Adrenal gland (tissue), 12 donors: ENCODE results near the gene SYNCRIP. TPM values are rescaled to one million over a fixed set of nuclear protein-coding genes. Genes with fewer than 3 reads are reported as not detected.
"Not testable (repeated sequence)": the region's sequence is repeated elsewhere in the genome, so short reads cannot be mapped to it uniquely, and the experiment has no call there.

Source experiments
- DNase-seq, 7 donors: peaks; one replicate each; pipeline ENCODE4 v3.0.0-alpha.2; 2019 to 2020
- H3K27ac ChIP-seq, 5 donors: fragments of 200-600 bp; sonication (generic) in 4 of 5; 1 replicate in 3 of 5; 2 replicates in 2 of 5; pipeline versions ENCODE4 v1.5.1 to v1.8.0; 2016 to 2020; ENCODE audit warnings: mild to moderate bottlenecking in 1 of 5
- H3K27me3 ChIP-seq: fragments of 200-600 bp; 2 replicates; pipeline ENCODE4 v1.8.0; 2021
- H3K36me3 ChIP-seq, 2 donors: fragments of 200-600 bp; replicated peaks in 1 of 2; 1 replicate in 1 of 2; 2 replicates in 1 of 2; pipeline versions ENCODE4 v1.5.1 to v1.8.0; 2018 to 2022
- H3K4me1 ChIP-seq, 2 donors: fragments of 200-600 bp; replicated peaks in 1 of 2; 1 replicate in 1 of 2; 2 replicates in 1 of 2; pipeline versions ENCODE4 v1.5.1 to v1.8.0; 2018 to 2021
- H3K4me3 ChIP-seq, 4 donors: fragments of 200-600 bp; sonication (generic) in 3 of 4; one replicate each; pipeline ENCODE4 v1.5.1; 2016 to 2018
- H3K9me3 ChIP-seq, 3 donors: fragments of 200-600 bp; sonication (generic) in 1 of 3; replicated peaks in 1 of 3; 1 replicate in 2 of 3; 2 replicates in 1 of 3; pipeline versions ENCODE4 v1.5.1 to v1.8.0; 2016 to 2021
- POLR2A ChIP-seq, 2 donors: fragments of 450-650 bp; IDR thresholded peaks; one replicate each; pipeline ENCODE4 v1.6.1; 2017; ENCODE audit warnings: antibody characterized with exemption in 2 of 2, mild to moderate bottlenecking in 2 of 2, moderate library complexity in 1 of 2
- WGBS, 4 donors: extraction: QIAGEN DNeasy Blood & Tissue Kit in 2 of 4; methylation state at CpG; one replicate each; pipeline versions ENCODE4 v1.1.5 to v1.1.7; 2013 to 2017; 5-methylcytosine and 5-hydroxymethylcytosine counted together
- intact Hi-C, 2 donors: fragments of 100-400 bp; cut with DNase I; formaldehyde crosslinking; loops; one replicate each; pipeline versions ENCODE4 v1.14.1 to v1.15.0; 2022 to 2023
- polyA plus RNA-seq, 3 donors: library from polyadenylated mRNA; stranded (reverse); fragments of 200-250 nt in 2 of 3; fragments of 350-450 nt in 1 of 3; fragmentation: Illumina TruSeq in 1 of 3; extraction: RNeasy Lipid Tissue Mini Kit (QIAGEN cat#74804) in 1 of 3; gene quantifications; one replicate each; pipeline ENCODE4 v1.2.3, GENCODE V29; 2013 to 2014
- total RNA-seq, 9 donors: library from RNA; depleted of rRNA in 4 of 9; stranded (reverse); fragments of >200 nt in 4 of 9; fragments of 120-200 nt in 1 of 9; fragmentation: NEBNext Ultra II Directional in 1 of 9; extraction: Animal tissue kit (Norgen Biotek cat#: 25700) in 1 of 9; gene quantifications; one replicate each; pipeline versions ENCODE4 v1.1.0 to v1.2.4, GENCODE V29; 2013 to 2023
- TF ChIP-seq, protein P1 (sequence below), 6 experiments: fragments of 450-650 bp in 4 of 6; fragments of 200-600 bp in 2 of 6; sonication (generic) in 1 of 6; IDR thresholded peaks; 1 replicate in 5 of 6; 2 replicates in 1 of 6; pipeline versions ENCODE4 v1.5.1 to v1.8.0; 2016 to 2021; ENCODE audit warnings: antibody characterized with exemption in 6 of 6, mild to moderate bottlenecking in 2 of 6, moderate library complexity in 1 of 6
- donor health status: healthy with polysubstance abuse.
- donor health status: Bipolar disorder and iron deficiency.
- donor health status: DM: yes; HTN: yes; CAD: no.
- donor health status: DM: no; HTN: no; CAD: no.
- donor health status: DM: no; HTN: no; CAD: no.
- donor health status: DM: yes; HTN: yes; CAD: no.

Gene SYNCRIP
- total and polyA plus RNA-seq, 12 donors: 21.9 to 173 (median 54.9) TPM

DNA sequence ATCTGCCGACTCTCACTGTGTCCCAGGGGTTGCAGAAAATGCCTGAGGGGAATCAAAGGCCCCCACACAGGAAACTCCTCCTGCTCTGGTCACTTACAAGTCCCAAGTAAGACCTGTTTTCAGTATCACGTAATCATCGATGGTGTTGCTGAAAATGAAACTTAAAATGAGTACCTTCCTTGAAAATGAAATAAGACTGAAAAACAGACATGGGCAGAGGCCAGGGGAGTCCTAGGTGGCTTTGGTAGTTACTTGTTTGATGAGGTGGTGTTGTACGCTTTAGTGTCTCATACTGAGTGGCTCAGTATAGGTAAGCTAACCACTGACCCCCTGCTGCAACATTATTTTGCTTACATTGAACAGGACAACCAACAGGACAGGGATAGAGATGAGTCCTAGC is 43.0 kb upstream of the SYNCRIP start:
- WGBS, 4 donors: 89 to 99% (median 91%) methylated on average over 4 of the region's 4 CpGs
- TF ChIP-seq, protein P1, sequence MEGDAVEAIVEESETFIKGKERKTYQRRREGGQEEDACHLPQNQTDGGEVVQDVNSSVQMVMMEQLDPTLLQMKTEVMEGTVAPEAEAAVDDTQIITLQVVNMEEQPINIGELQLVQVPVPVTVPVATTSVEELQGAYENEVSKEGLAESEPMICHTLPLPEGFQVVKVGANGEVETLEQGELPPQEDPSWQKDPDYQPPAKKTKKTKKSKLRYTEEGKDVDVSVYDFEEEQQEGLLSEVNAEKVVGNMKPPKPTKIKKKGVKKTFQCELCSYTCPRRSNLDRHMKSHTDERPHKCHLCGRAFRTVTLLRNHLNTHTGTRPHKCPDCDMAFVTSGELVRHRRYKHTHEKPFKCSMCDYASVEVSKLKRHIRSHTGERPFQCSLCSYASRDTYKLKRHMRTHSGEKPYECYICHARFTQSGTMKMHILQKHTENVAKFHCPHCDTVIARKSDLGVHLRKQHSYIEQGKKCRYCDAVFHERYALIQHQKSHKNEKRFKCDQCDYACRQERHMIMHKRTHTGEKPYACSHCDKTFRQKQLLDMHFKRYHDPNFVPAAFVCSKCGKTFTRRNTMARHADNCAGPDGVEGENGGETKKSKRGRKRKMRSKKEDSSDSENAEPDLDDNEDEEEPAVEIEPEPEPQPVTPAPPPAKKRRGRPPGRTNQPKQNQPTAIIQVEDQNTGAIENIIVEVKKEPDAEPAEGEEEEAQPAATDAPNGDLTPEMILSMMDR (IDR thresholded peaks at IDR 0.05): no peak
- TF ChIP-seq POLR2A (IDR thresholded peaks at IDR 0.05): no peak
- intact Hi-C loops: no loop called here
- Histone ChIP-seq H3K36me3 (no peaks in the 10 kb centered on the region), H3K27ac (no peak overlapping the region), H3K4me1 (no peaks in the 10 kb centered on the region), H3K4me3 (no peak overlapping the region), H3K27me3 (no peaks in the 10 kb centered on the region), H3K9me3 (no peaks in the 10 kb centered on the region)
- no peak for DNase-seq

DNA sequence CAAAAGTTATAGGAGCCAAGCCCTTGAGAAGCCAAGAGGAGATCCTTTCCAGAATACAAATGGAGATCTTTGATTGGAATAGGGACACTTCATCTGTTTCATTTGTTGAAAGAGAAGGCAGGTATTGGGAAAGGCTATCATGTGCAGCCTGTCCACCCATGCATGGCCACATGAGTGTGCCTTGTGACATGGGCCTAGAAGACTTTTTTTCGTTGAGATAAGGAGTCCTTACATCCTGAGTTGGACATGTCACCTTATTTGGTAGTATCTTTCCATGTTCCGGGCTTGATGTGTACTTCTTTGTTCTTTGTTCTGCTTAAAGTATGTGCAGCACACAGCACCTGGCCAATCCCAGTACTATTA is 42.1 kb upstream of the SYNCRIP start:
- intact Hi-C loops: no loop called here

DNA sequence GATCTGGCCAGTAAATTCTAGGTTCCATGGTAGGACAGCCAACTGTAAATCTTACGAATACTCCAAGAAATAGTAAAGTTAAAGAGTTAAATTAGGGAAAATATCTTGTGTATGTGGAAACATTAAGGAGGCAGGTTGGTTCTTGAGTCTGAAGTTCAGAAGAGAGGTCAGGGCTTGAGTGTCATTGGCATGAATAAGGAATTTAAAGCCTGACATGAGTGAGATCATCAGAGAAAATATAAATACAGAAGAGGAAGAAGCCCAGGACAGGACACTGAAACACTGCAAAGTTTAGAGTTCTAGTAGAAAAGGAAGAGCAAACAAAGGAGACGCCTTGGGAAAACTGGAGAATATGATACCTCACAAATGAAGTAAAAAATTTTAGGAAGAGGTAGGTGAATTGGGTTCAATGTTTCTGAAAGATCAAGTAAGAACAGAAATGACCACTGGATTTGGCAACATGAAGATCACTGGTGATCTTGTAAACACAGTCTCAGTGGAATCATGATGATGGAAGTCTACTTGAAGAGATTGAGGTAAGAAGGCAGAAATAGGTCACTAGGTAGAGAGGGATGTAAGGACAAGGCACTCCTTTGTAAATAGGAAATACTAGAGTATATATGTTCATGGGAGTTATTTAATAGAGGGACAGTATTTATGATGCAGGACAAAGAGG is 41.6 kb upstream of the SYNCRIP start:
- no peaks in the 10 kb centered on the region for H3K27me3 ChIP-seq
- no peak for TF ChIP-seq POLR2A (IDR thresholded peaks at IDR 0.05)
- TF ChIP-seq, protein P1 (IDR thresholded peaks at IDR 0.05): no peak
- intact Hi-C loops: no loop called here
- no peak for DNase-seq
- H3K36me3 ChIP-seq: no peaks in the 10 kb centered on the region
- H3K4me1 ChIP-seq: peaks cover 0 to 7% of the 10 kb centered on the region in 2 donors
- H3K4me3 ChIP-seq: no peak overlapping the region
- 61 to 72% (median 68%) methylated on average over 2 of the region's 2 CpGs for WGBS, 4 donors
- H3K27ac ChIP-seq: no peak overlapping the region
- H3K9me3 ChIP-seq: no peaks in the 10 kb centered on the region

More for the DNA sequence above, 42.1 kb upstream of the SYNCRIP start:
- H3K9me3 ChIP-seq: no peaks in the 10 kb centered on the region
- TF ChIP-seq, protein P1 (IDR thresholded peaks at IDR 0.05): no peak
- TF ChIP-seq POLR2A (IDR thresholded peaks at IDR 0.05): no peak
- H3K4me1 ChIP-seq: peaks cover 0 to 2% of the 10 kb centered on the region in 2 donors
- 82 to 95% (median 93%) methylated on average over 2 of the region's 2 CpGs for WGBS, 4 donors
- H3K27ac ChIP-seq: no peak overlapping the region
- no peak for DNase-seq
- H3K4me3 ChIP-seq: no peak overlapping the region
- no peaks in the 10 kb centered on the region for H3K36me3 ChIP-seq
- no peaks in the 10 kb centered on the region for H3K27me3 ChIP-seq

DNA sequence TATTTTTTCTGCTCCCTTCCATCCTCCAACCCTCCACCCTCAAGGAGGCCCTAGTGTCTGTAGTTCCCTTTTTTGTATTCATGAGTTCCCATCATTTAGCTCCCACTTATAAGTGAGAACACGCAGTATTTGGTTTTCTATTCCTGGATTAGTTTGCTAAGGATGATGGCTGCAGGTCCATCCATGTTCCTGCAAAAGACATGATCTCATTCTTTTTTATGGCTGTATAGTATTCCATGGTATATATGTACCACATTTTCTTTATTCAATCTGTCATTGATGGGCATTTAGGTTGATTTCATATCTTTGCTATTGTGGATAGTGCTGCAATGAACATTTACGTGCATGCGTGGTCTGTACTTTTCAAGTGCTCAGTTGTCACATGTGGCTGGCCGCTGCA is 39.2 kb upstream of the SYNCRIP start:
- H3K4me3 ChIP-seq, H3K36me3 ChIP-seq, H3K9me3 ChIP-seq, intact Hi-C loops, DNase-seq, H3K27me3 ChIP-seq, H3K27ac ChIP-seq: not testable (repeated sequence)
- H3K4me1 ChIP-seq: peaks cover 0 to 11% of the 10 kb centered on the region in 2 donors
- WGBS, 4 donors: 93 to 99% (median 95%) methylated on average over 4 of the region's 4 CpGs

DNA sequence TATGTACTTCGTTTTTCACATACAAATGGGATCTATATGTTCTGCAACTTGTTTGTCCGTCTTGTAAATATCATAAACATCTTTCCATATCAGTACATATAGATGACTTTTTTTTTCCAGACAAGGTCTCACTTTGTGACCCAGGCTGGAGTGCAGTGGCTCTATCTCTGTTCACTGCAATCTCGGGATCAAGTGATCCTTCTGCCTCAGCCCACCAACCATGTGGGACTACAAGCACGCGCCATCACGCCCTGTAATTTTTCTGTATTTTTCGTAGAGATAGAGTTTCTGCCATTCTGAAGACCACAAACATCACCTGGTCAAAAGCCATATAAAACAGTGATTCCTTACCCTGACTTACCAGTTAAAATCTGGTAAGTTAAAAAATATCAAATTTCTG is 37.7 kb upstream of the SYNCRIP start:
- intact Hi-C loops: no loop called here
- TF ChIP-seq POLR2A (IDR thresholded peaks at IDR 0.05): no peak
- TF ChIP-seq, protein P1 (IDR thresholded peaks at IDR 0.05): no peak
- H3K4me3 ChIP-seq: no peak overlapping the region
- H3K27me3 ChIP-seq: no peaks in the 10 kb centered on the region
- DNase-seq: no peak
- no peaks in the 10 kb centered on the region for H3K9me3 ChIP-seq
- 85 to 92% (median 87%) methylated on average over 7 of the region's 7 CpGs for WGBS, 4 donors
- H3K36me3 ChIP-seq: no peaks in the 10 kb centered on the region
- no peak overlapping the region for H3K27ac ChIP-seq
- peaks cover 11 to 18% of the 10 kb centered on the region in 2 donors for H3K4me1 ChIP-seq
